Measurements from ENCODE around the gene RAB4A.

The RAB4A gene

DNA sequence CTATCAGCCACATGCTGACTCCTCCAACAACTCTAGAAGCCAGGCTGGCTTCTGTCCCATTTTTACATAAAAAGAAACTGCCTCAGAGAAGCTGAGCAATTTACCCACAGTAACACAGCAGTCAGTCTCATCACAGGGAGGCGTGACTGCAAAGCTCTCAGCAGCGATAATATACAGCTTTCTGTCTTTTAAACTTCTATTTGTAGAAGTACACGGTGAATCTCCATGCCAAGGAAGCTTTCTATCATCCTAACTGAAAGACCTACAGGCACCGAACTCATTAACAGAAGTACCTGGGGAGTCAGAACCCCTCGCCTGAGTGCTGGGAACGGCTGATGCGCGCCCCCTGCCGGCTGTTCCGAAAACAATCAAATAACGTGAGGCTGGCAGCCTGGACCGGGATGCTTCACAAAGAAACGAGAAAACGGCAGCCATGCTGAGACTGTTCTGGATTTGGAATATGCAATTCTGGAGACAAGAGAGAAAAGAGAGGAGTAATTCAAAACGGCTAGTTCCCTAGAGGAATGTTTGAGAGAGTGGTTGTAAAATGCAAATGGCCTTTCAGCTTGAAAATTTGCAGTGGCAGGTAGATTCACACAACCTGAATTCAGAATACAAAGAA lies 43.5 kb upstream of the RAB4A start:
- H3K4me3 ChIP-seq = no peak overlapping the region
- TF ChIP-seq, protein P1, sequence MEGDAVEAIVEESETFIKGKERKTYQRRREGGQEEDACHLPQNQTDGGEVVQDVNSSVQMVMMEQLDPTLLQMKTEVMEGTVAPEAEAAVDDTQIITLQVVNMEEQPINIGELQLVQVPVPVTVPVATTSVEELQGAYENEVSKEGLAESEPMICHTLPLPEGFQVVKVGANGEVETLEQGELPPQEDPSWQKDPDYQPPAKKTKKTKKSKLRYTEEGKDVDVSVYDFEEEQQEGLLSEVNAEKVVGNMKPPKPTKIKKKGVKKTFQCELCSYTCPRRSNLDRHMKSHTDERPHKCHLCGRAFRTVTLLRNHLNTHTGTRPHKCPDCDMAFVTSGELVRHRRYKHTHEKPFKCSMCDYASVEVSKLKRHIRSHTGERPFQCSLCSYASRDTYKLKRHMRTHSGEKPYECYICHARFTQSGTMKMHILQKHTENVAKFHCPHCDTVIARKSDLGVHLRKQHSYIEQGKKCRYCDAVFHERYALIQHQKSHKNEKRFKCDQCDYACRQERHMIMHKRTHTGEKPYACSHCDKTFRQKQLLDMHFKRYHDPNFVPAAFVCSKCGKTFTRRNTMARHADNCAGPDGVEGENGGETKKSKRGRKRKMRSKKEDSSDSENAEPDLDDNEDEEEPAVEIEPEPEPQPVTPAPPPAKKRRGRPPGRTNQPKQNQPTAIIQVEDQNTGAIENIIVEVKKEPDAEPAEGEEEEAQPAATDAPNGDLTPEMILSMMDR (IDR thresholded peaks at IDR 0.05) = peak; percentile 83

DNA sequence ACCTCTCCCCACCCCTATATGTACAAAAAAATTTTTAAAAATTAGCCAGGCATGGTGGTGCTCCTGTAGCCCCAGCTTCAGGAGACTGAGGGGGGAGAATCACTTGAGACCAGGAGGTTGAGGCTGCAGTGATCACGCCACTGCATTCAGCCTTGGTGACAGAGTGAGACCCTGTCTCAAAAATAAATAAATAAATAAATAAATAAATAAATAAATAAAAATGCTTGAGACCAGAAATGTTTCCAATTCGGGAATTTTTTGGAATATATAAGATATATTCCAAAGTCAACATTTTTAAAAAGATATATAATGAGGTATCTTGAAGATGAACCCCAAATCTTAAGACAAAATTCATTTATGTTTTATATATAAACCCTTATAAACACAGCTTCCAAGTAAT lies 42.4 kb upstream of the RAB4A start:
- TF ChIP-seq, protein P1 (IDR thresholded peaks at IDR 0.05) = no peak
- Histone ChIP-seq H3K27ac (no peak overlapping the region), H3K4me3 (no peak overlapping the region)
- no peak for DNase-seq (ENCODE audit: low spot score)

More for the DNA sequence above, 43.5 kb upstream of the RAB4A start:
- no peak overlapping the region for H3K27ac ChIP-seq
- DNase-seq (ENCODE audit: low spot score) = peak; percentile 84

DNA sequence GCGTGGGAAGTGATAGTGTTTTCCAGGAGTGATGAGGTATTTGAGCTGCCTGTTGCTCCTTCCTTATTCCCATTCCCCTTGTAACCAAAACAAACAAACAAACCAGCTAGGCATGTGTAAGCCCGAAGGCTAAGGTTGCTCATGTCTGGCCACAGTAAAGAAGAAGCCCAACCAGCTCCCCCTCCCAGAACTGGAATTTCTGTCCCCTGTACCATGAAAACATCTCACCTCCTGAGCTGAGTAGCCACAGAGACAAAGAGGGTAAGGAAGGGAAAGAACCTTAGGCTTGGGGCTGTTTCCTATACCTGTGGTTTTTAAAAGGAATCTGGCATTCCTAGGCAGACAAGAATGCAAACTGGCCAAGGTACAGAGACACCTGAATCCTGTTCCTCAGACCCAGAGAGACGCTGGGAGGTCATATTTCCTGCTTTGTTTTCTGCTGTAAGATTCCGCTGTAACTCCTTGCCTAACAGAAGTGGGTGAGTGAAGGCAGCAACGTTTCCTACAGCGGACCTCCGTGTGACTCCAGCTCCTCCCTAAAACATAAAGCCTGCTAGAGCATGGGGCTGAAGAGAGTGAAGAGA lies 41.7 kb upstream of the RAB4A start:
- Histone ChIP-seq H3K4me3 (peak overlapping the region; percentile 30), H3K27ac (peak overlapping the region; percentile 46 to 84)
- DNase-seq (ENCODE audit: low spot score) = no peak
- TF ChIP-seq, protein P1 (IDR thresholded peaks at IDR 0.05) = no peak

DNA sequence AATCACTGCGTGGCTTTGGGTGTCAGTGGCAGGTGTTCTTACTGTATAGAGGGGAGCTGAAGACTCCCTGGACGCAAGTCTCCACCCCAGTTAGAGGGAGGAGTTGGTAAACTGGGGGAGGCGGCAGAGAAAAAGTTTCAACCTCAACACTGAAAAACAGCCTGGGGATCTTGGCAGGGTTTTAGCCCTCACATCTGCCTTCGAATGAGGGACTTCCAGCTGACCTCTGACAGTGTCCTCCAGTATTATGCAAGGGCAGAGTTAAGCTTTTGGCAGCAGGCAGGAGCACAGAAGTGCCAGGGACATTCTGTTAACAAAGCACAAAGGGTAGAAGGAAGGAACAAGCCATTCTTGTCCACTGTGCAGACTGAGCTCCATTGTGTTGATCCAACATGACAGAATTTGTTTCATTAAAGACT lies 41.2 kb upstream of the RAB4A start:
- TF ChIP-seq, protein P1 (IDR thresholded peaks at IDR 0.05) = no peak
- peak; percentile 88 for DNase-seq (ENCODE audit: low spot score)
- peak overlapping the region; percentile 30 for H3K4me3 ChIP-seq
- H3K27ac ChIP-seq = peak overlapping the region; percentile 46 to 84

DNA sequence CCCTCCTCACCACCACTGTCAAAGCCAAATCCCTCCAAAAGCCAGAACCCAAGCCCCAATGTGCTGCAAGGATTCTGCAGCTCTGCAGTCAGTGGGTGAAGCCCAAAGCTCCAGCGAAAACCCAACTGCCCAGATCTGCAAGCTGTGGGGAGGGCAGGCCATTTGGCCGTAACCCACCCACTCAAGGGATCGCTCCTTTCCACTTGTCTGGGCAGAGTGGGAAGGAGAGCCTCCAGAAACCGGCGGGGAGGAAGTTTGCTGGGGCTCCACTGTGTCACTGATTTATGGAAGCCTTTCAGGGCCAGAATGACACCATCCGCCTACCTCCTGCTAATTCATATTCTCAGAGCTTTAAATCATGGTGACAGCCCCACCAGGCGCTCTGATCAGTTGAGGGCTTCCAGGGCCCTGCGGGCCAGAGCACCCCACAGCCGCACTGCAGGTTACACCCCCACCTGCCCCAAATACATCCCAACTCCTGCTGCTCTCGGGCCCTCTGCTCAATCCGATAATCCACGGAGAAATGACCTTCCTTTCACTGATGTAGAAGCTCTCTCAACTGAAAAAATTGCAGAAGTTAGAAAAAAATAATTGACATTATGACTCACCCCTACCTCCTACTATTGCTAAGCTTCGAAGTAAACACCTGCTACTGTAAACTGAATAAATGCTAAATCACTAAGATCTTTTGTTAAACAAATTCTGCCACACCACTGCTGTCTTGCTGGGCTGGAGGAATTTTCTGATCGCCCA lies 40.6 kb upstream of the RAB4A start:
- H3K4me3 ChIP-seq = peak overlapping the region; percentile 30
- no peak for DNase-seq (ENCODE audit: low spot score)
- TF ChIP-seq, protein P1 (IDR thresholded peaks at IDR 0.05) = no peak

DNA sequence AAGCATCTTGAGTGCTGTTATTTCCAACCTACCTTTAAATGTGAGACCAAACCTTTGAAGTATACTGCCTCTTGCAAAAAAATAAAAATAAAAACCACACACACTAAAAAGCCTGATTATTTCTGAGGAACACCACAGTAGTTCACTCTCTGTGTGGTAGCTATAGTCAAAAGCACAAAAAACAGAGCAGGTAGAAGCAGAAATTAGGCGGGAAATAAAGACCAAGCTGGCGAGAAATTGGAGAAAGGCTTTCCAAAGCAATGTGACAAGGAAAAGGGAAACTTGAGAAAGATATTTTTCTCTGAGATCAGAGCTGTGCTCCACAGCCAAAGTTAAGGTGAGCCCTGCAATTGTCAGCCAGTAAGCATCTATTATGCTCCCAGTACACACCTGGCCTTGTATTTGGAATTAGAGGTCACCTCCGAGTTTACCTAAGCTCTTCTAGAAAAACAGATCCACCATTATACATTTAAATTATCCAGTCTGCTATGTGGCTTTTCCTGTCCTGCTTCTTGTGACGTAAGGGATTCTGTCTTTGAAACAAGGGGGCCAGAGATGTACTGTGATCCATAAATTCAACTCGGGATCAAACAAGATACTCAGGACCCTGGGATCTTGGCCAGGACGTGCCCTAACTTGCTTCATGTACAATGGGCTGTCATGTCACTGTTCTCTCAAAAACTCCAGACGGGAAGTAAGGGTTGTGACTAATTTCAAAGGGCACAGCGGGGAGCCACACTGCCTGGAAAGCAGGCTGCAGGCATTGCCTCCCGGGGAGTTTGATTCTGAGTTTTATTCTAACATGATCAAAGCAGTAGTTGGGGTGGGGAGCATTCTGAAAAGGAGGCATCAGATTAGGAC lies 39.8 kb upstream of the RAB4A start:
- peak overlapping the region in 1 of 2 donors; percentile 84 for H3K27ac ChIP-seq
- TF ChIP-seq, protein P1 (IDR thresholded peaks at IDR 0.05) = no peak
- DNase-seq (ENCODE audit: low spot score) = no peak

More for the DNA sequence above, 40.6 kb upstream of the RAB4A start:
- H3K27ac ChIP-seq = peak overlapping the region; percentile 46 to 84

More for the DNA sequence above, 39.8 kb upstream of the RAB4A start:
- no peak overlapping the region for H3K4me3 ChIP-seq

All from coronary artery (tissue), 2 donors.